Stimulated activated CD4-positive, alpha-beta T cell treated with anti-CD3 and anti-CD28 coated beads, Interleukin-2, amount 100 ng/mL, for 48 hours (primary cell): ENCODE results near the gene SHC1.
"Not testable (repeated sequence)": the region's sequence is repeated elsewhere in the genome, so short reads cannot be mapped to it uniquely, and the experiment has no call there.

Source experiments
- DNase-seq, 2 donors: peaks; one replicate each; pipeline ENCODE4 v3.0.0-alpha.2; 2020

Gene SHC1

DNA sequence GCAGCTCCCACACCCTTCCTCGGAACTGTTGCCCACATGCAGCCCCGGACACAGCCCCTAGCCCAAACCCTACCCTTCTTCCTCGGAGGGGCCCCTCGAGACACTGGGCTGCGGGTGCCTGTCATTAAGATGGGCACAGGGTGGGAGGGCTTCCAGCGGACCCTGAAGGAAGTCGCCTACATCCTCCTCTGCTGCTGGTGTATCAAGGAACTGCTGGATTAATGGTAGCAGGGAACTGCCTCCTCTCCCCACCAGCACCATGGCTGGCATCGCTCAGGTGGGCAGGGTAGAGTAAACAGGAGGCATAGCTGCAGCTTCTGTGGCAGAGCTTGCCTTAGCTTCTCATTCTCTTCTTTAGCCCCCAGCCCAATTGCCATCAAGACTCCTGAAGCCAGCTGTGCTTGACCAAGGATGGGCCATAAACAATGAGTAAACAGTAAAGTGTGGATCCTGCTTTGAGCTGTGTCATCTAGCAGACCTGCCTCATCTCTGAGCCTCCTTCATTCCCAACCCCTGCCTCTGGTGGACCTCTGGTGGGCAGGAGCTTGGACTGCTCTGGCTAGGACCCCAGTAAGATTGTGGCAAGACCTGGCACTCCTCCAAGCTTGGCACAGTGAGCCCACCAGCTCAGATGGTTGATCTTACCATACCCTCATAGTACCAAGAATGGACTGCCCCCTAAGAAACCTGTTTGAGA lies 23.2 kb upstream of the SHC1 start, which contains the start of gene LENEP:
LENEP (plus strand) TSS at position 15 of the 697 bp plus-strand sequence; CDS start at position 37, 22 bp downstream.
- DNase-seq = no peak

GRCh38 chr1:154992721-154993571 lies 22.4 kb upstream of the SHC1 start:
- no peak for DNase-seq

- no peak for DNase-seq
Observed at GRCh38 chr1:154990276-154990675, 19.7 kb upstream of the SHC1 start.

DNA sequence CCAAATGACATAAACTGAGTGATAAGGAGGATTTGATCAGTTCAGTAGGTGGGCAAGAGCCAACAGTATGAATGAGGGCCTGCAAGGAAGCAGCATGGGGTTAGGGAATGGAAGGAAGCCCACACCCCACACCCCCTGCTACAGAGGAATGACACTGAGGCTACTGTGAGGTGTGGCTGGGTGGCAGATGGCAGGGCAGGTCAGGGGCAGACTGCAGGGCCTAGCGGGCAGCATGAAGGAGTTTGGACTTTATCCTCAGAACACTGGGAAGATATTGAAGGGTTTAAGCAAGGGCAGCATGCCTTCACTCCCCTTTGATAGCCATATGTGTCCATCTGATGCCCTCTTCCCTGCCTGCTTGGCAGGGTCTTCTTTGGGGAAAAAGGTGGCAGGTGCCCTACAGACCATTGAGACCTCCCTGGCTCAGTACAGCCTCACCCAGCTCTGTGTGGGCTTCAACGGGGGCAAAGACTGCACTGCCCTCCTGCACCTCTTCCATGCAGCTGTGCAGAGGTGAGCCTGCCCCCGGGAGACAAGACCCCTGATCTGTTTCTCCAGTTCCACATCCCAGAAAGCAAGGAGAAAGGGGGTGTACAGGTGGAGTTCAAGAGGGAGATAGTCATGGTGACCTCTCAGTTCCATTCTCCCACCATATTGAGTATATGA lies 18.8 kb upstream of the SHC1 start:
- no peak for DNase-seq

DNA sequence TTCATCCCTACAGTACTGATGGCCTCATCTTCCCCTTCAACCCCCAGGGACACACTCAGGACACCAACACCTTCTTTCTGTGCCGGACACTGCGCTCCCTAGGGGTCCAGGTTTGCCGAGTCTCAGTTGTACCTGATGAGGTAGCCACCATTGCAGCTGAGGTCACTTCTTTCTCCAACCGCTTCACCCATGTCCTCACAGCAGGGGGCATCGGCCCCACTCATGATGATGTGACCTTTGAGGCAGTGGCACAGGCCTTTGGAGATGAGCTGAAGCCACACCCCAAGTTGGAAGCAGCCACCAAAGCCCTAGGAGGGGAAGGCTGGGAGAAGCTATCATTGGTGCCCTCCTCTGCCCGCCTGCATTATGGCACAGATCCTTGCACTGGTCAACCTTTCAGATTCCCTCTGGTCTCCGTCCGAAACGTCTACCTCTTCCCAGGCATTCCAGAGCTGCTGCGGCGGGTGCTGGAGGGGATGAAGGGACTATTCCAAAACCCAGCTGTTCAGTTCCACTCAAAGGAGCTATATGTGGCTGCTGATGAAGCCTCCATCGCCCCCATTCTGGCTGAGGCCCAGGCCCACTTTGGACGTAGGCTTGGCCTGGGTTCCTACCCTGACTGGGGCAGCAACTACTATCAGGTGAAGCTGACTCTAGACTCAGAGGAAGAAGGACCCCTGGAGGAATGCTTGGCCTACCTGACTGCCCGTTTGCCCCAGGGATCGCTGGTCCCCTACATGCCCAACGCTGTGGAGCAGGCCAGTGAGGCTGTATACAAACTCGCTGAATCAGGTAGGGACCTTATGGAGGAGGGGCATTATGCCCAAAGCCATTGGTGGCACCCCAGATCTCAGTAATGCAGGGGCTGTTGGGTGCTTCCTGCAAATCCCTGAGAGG lies 17.8 kb upstream of the SHC1 start:
- DNase-seq = no peak

DNA sequence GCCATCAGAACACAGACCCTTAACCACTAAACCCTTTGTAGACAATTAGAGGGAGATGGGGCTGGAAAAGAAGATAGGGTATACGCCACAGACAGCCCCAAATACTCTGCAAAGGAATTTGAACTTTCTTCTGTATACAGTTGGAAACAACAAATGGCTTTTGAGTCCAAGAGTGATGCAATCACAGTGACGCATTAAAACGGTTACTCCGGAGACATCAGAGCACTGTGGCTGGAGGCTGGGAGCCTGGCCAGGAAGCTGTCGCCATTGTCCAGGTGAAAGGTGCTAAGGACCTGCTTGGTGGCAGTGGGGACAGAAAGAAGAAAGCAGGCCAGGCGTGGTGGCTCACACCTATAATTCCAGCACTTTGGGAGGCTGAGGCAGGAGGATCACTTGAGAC lies 16.8 kb upstream of the SHC1 start:
- no peak for DNase-seq

GRCh38 chr1:154986736-154987135 lies 16.2 kb upstream of the SHC1 start:
- DNase-seq = not testable (repeated sequence)

DNA sequence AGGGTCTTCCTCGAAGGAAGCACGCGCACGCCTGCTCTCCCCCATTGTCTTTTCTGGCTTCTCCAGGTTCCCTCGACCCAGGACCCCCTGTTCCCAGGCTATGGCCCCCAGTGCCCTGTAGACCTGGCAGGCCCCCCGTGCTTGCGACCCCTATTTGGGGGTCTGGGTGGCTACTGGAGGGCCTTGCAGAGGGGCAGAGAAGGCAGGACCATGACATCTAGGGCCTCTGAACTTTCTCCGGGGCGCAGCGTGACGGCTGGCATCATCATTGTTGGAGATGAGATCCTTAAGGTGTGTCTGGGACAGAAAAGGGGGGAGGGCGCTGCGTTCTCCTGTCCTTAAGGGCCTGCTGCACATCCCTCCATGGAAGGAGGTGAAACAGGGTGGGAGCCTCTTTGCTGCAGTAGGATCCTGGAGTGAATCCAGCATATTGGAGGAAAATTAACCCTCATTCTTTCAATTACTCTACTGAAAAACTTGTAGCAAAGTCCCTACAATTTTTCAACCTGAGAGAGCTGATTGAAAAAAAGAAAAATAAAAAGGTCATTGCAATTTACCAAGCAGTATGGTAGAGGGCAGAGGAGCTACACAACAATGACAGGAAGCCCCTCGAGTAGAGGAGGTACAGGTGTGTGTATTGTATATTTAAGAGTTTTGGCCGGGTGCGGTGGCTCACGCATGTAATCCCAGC lies 13.4 kb upstream of the SHC1 start:
- no peak for DNase-seq

GRCh38 chr1:154982897-154983648 lies 12.5 kb upstream of the SHC1 start, which contains the start of gene FLAD1:
TSS of gene FLAD1 (plus strand) at chr1:154983344. CDS start at chr1:154983695, 351 bp downstream.
- peak; percentile 93 to 97 for DNase-seq

GRCh38 chr1:154982341-154982740 lies 11.8 kb upstream of the SHC1 start:
- no peak for DNase-seq

- DNase-seq = no peak
Observed at GRCh38 chr1:154978360-154978759, 7.8 kb upstream of the SHC1 start.

DNA sequence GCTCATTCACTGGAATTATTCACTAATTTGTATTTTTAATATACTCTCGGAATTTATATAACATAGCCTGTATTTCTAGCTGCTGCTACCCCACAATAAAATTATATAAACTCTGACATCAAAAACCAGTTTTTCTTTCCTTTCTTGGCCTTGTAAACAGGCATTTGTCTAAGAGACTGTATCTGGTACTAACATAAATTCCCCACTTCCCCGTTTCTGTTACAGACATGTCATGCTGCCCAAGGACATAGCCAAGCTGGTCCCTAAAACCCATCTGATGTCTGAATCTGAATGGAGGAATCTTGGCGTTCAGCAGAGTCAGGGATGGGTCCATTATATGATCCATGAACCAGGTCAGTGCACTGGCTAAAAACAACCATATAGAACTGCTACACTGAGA lies 7.2 kb upstream of the SHC1 start:
- DNase-seq = not testable (repeated sequence)

DNA sequence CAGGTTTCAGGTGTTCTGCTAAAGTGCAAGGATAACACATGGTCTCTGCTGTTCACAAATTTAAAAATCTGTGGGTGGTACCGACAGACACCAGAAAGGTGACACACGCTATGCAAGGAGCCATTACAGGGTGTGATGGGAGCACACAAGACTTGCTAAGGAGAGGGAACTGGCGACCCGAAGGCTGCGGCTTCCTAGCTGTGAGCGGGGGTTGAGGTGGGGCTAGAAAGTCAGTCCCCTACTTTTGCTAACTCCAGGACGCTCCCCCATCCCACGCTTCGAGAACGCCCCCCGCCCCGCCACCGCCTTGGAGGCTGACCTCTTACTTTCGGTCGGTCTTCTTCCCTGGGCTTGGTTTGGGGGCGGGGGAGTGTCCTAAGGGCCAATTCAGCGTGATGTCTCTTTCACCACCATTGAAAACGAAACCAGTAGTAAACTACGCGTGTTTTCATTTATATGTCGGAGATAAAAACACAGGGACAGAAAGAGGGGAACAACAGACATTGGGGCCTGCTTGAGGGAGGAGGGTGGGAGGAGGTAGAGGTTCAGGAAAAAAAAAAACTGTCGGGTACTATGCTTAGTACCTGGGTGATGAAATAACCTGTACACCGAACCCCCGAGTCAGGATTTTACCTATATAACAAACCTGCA lies 5.0 kb upstream of the SHC1 start:
- DNase-seq = peak in 1 of 2 donors; percentile 48

DNA sequence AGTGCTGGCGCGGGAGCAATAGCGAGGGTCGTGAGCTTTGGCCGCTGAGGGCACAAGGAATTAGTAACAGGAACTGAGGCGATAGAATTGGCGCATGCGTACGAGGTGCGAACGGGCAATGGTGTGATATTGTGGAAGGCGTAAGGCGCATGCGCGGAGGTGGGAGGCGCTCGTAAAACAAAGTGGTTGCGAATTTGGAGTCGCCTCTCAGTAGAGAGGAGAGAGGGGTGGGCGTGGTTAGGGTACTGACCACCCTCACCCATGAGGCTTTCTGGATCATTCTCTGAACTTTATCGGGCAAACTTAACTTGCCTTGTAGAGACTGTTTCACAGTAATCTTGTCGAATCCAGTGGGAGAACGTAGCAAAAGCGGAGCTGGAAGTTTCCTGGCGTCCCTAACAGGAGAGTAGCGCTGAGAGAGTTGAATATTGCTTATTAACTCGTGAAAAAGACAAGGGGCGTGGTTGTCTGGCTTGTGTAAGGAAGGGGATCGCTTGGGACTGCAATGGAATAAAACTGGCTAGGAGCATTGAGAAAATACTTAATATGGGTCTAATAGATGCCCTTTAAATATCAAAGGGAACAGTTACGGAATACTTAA lies 4.4 kb upstream of the SHC1 start:
- DNase-seq = peak; percentile 90

GRCh38 chr1:154974102-154974807 lies 3.7 kb upstream of the SHC1 start, which contains the start of gene CKS1B:
TSS of gene CKS1B (plus strand) at chr1:154974681. CDS start at chr1:154974746, 65 bp downstream.
- DNase-seq = peak; percentile 89 to 91

DNA sequence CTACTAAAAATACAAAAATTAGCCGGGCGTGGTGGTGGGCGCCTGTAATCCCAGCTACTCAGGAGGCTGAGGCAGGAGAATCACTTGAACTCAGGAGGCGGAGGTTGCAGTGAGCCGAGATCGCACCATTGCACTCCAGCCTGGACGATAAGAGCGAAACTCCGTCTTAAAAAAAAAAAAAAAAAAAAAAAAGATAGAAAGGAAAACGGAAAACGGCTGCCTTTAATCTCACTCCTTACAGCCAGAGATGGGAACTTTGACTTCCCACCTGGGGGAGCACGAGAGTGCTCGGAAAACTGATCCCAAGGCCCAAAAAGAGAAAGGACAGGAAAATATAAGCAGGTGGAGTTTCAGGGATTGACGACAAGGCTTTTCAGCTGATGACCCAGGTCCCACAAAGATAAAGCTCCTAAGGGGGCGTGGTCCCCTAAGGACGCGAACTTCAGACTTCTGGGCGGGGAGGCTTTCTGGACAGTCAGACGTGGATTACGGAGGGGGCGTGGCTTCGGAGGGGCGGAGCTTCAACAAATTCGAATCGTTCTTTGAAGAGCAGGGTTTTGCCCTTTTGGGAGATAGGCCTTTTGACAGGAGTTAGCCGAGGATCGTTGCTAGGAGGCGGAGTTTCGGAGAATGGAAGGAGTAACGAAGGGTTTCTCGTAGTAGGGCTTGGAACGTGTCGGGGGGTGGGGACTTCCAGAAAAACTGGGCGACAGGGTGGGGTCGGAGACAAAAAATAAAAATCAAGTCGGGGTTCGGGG lies 3.0 kb upstream of the SHC1 start:
- peak; percentile 93 to 94 for DNase-seq

DNA sequence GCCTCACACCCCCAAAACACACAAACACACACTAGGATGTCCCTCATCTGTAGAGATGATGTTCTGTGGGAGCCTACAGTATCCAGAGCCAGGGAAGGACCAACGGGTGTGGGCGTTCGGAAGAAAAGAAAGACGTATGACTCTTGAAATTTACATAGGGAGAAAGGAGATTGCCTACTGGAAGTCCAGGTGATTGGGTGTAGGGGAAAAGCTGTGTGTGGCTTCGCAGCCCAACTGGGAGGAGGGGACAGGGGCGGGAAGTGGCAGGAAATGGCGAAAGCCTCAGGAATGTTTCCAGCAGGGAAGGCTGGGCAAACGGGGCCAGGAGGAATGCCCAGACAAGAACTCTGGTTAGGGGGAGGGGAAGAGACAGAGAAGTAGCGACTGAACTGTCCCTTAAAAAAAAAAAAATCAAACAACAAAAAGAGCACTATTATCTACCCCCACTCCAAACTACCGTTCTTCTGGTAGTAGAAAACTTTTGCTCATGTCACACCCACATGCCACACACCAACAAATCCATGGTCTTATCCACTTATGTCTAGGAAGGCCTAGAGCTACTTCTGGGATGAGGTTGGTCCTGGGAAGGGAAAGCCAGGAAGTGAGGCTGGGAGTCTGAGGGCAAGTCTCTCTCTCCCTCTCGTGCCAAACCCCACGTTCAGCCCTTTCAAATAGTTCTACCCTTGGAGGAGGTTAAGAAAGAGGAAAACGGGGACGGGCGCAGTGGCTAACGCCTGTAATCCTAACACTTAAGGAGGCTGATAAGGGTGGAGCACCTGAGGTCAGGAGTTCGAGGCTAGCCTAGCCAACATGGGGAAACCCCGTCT lies 2.2 kb upstream of the SHC1 start:
- no peak for DNase-seq

- DNase-seq = no peak
Observed at GRCh38 chr1:154972213-154972516, 1.6 kb upstream of the SHC1 start.
